Kidney epithelial cell (primary cell): ENCODE measurements around the gene MAPK10. TPM values are rescaled to one million over a fixed set of nuclear protein-coding genes. Genes with fewer than 3 reads are reported as not detected.
A peak's percentile ranks its signal among the peaks of the same experiment; 100 is the strongest.

Source experiments
- DNase-seq: peaks from one replicate; pipeline ENCODE4 v3.0.0-alpha.2; 2010; ENCODE audit warnings: low read depth
- H3K27me3 ChIP-seq: 2 replicates; pipeline ENCODE4 v1.6.0; 2011; ENCODE audit warnings: low read length; ENCODE audit not compliant: control insufficient read depth, insufficient read depth
- H3K36me3 ChIP-seq: 2 replicates; pipeline ENCODE4 v1.5.1; 2011; ENCODE audit warnings: low read length; ENCODE audit not compliant: control insufficient read depth, insufficient read depth
- H3K4me3 ChIP-seq: 2 replicates; pipeline ENCODE4 v1.5.1; 2011; ENCODE audit warnings: low read depth, mild to moderate bottlenecking, control low read depth, low read length
- total RNA-seq: library from RNA; depleted of rRNA; stranded (reverse); fragments of >200 nt; gene quantifications from 2 replicates; pipeline ENCODE4 v1.2.3, GENCODE V29; 2015
- TF ChIP-seq, protein P1 (sequence below): IDR thresholded peaks from 2 replicates; pipeline ENCODE4 v1.5.1; 2011; ENCODE audit warnings: mild to moderate bottlenecking, moderate library complexity, low read length, control low read depth, inconsistent platforms; ENCODE audit not compliant: insufficient read depth, poor library complexity, severe bottlenecking

The MAPK10 gene
- total RNA-seq, 1 donor from 2014 or later, result 2.7 TPM

- H3K4me3 ChIP-seq, result no peak overlapping the region
- DNase-seq, result no peak
- TF ChIP-seq, protein P1, sequence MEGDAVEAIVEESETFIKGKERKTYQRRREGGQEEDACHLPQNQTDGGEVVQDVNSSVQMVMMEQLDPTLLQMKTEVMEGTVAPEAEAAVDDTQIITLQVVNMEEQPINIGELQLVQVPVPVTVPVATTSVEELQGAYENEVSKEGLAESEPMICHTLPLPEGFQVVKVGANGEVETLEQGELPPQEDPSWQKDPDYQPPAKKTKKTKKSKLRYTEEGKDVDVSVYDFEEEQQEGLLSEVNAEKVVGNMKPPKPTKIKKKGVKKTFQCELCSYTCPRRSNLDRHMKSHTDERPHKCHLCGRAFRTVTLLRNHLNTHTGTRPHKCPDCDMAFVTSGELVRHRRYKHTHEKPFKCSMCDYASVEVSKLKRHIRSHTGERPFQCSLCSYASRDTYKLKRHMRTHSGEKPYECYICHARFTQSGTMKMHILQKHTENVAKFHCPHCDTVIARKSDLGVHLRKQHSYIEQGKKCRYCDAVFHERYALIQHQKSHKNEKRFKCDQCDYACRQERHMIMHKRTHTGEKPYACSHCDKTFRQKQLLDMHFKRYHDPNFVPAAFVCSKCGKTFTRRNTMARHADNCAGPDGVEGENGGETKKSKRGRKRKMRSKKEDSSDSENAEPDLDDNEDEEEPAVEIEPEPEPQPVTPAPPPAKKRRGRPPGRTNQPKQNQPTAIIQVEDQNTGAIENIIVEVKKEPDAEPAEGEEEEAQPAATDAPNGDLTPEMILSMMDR, result peak; percentile 46
- no peaks in the 10 kb centered on the region for H3K36me3 ChIP-seq
- no peaks in the 10 kb centered on the region for H3K27me3 ChIP-seq
Measured at GRCh38 chr4:86043755-86044592, 315.9 kb downstream of the MAPK10 start.

DNA sequence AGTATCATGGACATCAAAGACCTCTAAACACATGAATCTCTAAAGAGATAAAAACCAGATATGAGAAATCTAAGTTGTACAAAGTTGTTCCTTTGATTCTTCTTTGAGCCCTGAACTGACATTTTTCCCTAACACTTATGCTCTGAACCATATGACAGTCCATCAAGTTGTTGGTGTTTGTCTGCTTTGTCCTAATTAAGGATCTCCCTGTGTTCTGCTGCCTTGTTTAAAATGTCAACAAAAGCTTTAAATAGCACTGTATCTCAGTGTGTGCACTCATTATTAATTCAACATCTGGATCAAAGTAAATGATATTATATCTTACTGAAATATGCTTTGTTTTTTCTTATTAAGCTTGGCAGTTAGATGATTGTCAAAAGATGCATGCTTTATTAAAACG lies 321.8 kb downstream of the MAPK10 start:
- H3K36me3 ChIP-seq, result no peaks in the 10 kb centered on the region
- H3K4me3 ChIP-seq, result no peak overlapping the region
- TF ChIP-seq, protein P1, result no peak
- H3K27me3 ChIP-seq, result no peaks in the 10 kb centered on the region
- DNase-seq, result no peak

DNA sequence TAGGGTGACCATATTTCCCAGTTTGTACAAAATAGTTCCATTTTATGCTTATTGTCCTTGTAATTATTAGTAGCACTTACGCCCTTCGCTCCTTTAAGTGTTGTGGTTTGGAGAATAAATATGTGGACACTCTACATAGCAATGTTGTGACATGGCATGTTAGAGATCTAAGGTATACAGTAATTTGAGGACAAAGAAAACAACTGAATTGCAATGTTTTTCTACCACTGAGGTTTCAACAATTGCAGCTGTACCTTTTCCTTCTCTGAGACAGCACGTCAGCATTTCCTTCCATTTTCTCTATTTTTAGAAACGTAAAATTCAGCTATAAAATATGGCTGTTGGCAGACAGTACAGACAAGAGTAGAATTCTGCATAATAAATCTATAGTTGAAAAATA lies 323.1 kb downstream of the MAPK10 start:
- no peak overlapping the region for H3K4me3 ChIP-seq
- peak; percentile 25 for DNase-seq
- no peaks in the 10 kb centered on the region for H3K36me3 ChIP-seq
- TF ChIP-seq, protein P1, result no peak
- H3K27me3 ChIP-seq, result no peaks in the 10 kb centered on the region

GRCh38 chr4:86035688-86036087 lies 324.2 kb downstream of the MAPK10 start:
- DNase-seq, result no peak
- H3K27me3 ChIP-seq, result no peaks in the 10 kb centered on the region
- TF ChIP-seq, protein P1, result no peak
- no peaks in the 10 kb centered on the region for H3K36me3 ChIP-seq
- H3K4me3 ChIP-seq, result no peak overlapping the region

DNA sequence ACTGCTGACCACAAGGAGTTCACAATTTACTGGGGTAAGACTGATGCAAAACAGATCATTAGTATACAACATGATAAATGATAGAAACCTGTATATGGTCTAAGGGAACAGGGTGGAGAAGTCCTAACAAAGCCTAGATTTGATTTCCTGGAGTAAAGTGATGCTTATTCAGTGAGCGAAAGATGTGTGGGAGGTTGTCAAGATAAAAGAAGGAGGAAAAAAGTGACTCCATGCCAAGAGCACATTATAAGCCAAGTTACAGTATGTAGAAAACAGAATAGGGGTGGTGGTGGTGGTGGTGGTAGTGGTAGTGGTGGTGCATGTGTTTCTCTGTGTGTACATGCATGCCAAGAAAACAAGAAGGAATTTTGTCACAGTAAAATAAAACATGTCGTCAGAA lies 325.2 kb downstream of the MAPK10 start:
- no peak for DNase-seq
- H3K36me3 ChIP-seq, result no peaks in the 10 kb centered on the region
- no peaks in the 10 kb centered on the region for H3K27me3 ChIP-seq
- TF ChIP-seq, protein P1, result no peak
- H3K4me3 ChIP-seq, result no peak overlapping the region

GRCh38 chr4:86033171-86033570 lies 326.7 kb downstream of the MAPK10 start:
- Histone ChIP-seq H3K4me3 (no peak overlapping the region), H3K36me3 (no peaks in the 10 kb centered on the region), H3K27me3 (no peaks in the 10 kb centered on the region)
- TF ChIP-seq, protein P1, result no peak
- DNase-seq, result no peak
